AG10803 (cell line): Measurements from ENCODE around the gene PSMC4.

Experiments used
- DNase-seq: peaks from one replicate; pipeline ENCODE4 v3.0.0; 2010; ENCODE audit warnings: low read depth
- H3K4me3 ChIP-seq: 2 replicates; pipeline ENCODE4 v1.5.1; 2011; ENCODE audit warnings: mild to moderate bottlenecking, low read length, control low read depth
- TF ChIP-seq, protein P1 (sequence below): conservative IDR thresholded peaks from 2 replicates; pipeline ENCODE4 v1.5.1; 2011; ENCODE audit warnings: mild to moderate bottlenecking, low read length, control low read depth, inconsistent platforms

The PSMC4 gene

DNA sequence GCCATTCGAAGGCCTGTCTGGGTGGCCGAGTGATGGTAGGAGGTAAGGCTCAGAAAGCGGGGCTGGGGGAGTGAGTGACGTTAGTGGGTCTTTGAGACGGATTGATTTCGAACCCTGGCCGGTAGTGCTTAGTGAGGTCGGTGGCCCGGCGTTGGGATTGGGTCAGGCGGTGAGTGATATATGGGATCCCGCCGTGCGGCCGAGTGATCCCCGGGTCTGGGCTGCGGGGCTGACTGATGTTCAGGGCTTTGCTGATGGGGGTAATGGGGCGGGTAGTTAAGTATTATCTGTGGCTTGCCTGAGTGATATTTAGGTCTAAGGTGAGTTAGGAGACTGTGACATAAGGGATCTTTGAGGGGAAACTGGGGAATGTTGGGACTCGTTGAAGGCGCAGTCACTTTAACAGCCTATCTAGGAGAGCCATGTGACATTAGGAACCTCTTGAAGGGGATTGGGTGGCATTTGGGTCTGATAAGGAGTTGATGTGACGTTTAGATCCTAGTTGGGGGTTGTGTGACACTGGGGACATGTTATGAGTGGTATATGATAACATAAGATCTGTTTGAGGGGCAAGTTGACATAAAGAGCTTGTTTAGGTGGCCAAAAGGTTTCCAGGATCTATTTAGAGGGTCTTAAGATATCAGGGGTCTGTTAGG lies 543 bp downstream of the PSMC4 start:
- no peak for DNase-seq
- TF ChIP-seq, protein P1, sequence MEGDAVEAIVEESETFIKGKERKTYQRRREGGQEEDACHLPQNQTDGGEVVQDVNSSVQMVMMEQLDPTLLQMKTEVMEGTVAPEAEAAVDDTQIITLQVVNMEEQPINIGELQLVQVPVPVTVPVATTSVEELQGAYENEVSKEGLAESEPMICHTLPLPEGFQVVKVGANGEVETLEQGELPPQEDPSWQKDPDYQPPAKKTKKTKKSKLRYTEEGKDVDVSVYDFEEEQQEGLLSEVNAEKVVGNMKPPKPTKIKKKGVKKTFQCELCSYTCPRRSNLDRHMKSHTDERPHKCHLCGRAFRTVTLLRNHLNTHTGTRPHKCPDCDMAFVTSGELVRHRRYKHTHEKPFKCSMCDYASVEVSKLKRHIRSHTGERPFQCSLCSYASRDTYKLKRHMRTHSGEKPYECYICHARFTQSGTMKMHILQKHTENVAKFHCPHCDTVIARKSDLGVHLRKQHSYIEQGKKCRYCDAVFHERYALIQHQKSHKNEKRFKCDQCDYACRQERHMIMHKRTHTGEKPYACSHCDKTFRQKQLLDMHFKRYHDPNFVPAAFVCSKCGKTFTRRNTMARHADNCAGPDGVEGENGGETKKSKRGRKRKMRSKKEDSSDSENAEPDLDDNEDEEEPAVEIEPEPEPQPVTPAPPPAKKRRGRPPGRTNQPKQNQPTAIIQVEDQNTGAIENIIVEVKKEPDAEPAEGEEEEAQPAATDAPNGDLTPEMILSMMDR = no peak
- peak overlapping the region; percentile 91 for H3K4me3 ChIP-seq

DNA sequence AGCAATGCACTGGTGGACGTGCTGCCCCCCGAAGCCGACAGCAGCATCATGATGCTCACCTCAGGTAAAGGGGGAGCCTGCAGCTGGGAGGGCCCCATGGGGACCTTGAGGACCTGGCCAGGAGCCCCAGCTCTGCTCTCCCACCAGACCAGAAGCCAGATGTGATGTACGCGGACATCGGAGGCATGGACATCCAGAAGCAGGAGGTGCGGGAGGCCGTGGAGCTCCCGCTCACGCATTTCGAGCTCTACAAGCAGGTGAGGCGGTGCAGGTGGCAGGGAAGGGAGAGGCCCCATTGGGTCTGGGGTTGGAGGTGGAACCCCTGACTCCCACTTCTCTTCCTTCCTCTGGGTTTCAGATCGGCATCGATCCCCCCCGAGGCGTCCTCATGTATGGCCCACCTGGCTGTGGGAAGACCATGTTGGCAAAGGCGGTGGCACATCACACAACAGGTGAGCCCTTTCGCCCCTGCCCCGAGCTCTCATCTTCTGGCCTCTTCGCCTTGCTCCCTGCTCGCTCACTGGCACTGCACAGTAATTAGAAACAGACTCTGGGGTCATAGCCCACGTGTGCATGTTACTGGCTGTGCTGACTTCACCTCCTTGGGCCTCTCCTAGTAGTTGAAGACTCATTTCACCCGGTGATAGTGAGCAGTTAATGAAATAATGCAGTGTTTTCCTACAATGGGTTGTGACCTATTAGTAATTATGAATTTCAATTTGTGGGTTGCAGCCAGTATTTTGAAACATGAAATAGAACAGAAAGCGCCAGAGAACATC lies 3.6 kb downstream of the PSMC4 start:
- TF ChIP-seq, protein P1 = no peak
- no peak overlapping the region for H3K4me3 ChIP-seq
- no peak for DNase-seq

DNA sequence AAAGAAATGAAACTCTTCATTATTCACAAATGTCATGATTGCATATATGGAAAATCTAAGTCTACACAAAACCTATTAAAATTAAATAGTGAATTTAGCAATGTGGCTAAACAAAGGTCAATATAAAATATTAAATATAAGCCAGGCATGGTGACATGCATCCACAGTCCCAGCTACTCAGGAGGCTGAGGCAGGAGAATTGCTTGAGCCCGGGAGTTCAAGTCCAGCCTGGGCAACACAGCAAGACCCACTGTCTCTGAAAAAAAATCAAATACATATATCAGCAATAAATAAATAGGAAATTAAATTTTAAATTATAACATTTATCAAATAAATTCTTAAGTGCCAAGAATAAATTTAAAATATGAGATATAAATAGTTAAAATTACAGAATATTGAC lies 11.9 kb downstream of the PSMC4 start:
- DNase-seq = no peak

DNA sequence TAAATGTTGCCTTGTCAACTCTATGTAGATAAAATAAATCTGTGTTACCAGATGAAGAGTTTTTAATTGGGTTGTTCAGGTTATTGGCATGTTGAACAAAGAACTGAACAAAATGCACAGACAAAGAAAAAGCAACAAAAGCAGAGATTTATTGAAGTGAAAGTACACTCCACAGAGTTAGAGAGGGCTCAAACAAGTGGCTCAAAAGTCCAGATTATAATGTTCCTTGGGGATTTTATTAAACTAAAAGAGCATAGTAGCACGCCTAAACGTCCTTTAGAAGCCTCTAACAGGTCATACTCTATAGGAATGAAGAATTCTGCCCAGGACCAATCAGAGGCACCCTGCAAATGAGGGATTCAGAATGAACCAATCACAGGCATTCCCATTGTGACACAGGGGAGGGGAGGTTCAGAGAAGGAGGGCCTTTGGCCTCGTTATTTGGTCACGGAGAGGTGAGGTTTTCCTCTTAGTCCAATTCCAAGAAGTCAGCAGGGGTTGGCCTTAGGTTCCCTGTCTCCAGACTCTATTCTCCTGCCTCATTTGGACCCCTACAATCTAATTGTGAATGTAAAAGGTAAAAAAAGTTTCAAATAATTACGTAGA lies 12.8 kb downstream of the PSMC4 start:
- TF ChIP-seq, protein P1 = no peak
- DNase-seq = no peak
- H3K4me3 ChIP-seq = no peak overlapping the region

More for the DNA sequence above, 11.9 kb downstream of the PSMC4 start:
- TF ChIP-seq, protein P1 = no peak
- no peak overlapping the region for H3K4me3 ChIP-seq

DNA sequence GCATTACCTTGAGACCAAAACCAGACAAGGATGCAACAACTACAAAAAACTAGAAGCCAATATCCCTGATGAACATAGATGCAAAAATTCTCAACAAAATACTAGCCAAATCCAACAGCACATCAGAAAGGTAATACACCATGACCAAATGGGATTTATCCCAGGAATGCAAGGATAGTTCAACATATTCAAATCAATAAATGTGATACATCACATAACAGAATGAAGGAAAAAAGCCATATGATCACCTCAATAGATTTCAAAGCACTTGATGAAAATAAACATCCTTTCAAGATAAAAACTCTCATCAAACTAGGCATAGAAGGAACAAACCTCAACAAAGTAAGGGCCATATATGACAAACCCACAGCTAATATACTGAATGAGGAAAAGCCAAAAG lies 15.7 kb downstream of the PSMC4 start:
- no peak for DNase-seq
- TF ChIP-seq, protein P1 = no peak
- no peak overlapping the region for H3K4me3 ChIP-seq

DNA sequence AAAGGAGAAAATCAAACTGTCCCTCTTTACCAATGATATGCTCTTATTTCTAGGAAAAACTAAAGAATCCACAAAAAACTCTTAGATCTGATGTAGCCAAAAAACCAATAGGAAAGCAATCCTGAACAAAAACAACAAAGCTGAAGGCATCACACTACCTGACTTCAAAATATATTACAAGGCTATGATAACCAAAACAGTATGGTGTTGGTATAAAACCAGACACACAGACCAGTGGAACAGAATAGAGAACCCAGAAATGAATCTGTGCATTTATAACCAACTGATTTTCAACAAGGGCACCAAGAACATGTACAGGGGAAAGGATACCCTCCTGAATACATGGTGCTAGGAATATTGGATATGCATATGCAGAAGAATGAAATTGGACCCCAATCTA lies 16.2 kb downstream of the PSMC4 start:
- TF ChIP-seq, protein P1 = no peak
- no peak overlapping the region for H3K4me3 ChIP-seq
- no peak for DNase-seq

DNA sequence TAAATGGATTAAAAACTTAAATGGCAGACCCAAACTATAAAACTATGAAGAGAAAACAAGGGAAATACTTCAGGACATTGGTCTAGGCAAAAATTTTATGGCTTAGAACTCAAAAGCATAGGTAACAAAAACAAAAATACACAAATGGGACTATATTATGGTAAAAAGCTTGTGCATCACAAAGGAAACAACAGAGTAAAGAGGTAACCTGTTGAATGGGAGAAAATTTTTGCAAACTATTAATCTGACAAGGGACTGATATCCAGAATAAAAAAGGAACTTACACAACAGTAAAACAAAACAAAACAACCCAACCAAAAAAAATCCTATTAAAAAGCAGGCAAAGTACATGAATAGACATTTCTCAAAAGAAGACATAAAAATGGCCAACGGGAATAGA lies 16.6 kb downstream of the PSMC4 start:
- H3K4me3 ChIP-seq = no peak overlapping the region
- TF ChIP-seq, protein P1 = no peak
- no peak for DNase-seq
